GM18502 (cell line): ENCODE results near the gene CAV1.

Source experiments
- ATAC-seq: cut with Tn5 transposase; IDR thresholded peaks from one replicate; pipeline ENCODE4 v1.9.1; 2021; ENCODE audit warnings: mild to moderate bottlenecking; ENCODE audit not compliant: unreplicated experiment, poor library complexity

Gene CAV1

DNA sequence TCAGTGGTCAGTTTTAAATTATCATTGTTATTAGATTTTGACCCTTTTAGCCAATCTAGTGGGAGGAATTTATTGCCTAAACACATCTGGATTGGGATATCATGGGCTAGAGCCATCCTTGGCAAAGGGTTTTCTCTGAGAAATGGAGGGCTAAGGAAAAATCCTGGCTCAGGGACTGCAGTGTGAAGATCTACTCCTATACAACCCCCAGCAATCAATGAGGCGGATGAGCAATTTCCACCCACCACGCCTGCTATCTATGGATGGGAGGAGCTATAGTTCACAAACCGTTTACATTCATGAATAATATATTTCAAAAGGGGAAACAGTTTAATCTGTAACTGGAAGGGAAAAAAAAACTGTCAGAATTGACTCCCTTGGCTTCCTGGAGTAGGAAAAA is 2.7 kb downstream of the CAV1 start:
- ATAC-seq: no peak

- no peak for ATAC-seq
Observed at GRCh38 chr7:116528008-116528789, 3.4 kb downstream of the CAV1 start.

- no peak for ATAC-seq
Observed at GRCh38 chr7:116529250-116529649, 4.4 kb downstream of the CAV1 start.

GRCh38 chr7:116530107-116530820 is 5.4 kb downstream of the CAV1 start:
- no peak for ATAC-seq

- ATAC-seq: no peak
Observed at GRCh38 chr7:116532102-116532688, 7.4 kb downstream of the CAV1 start.

GRCh38 chr7:116534790-116535189 is 10.0 kb downstream of the CAV1 start:
- ATAC-seq: no peak

DNA sequence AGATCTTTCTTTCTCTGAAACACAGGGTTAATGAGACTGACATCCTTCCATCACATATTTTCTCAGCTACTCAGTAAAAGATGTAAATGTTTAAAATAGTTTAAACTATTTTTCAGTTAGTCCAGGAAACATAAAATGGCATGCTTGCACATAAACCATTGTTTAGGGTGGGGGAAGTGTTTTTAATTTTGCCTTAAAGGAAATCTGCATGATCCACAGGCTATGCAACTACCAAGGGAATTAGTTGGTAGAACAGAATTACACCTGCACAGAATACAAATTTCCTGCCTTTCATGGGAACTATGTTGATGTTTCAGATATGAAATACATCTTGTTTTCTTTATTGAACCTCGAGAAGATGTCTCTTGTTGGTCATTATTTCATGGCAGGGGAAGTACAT is 10.6 kb downstream of the CAV1 start:
- no peak for ATAC-seq

DNA sequence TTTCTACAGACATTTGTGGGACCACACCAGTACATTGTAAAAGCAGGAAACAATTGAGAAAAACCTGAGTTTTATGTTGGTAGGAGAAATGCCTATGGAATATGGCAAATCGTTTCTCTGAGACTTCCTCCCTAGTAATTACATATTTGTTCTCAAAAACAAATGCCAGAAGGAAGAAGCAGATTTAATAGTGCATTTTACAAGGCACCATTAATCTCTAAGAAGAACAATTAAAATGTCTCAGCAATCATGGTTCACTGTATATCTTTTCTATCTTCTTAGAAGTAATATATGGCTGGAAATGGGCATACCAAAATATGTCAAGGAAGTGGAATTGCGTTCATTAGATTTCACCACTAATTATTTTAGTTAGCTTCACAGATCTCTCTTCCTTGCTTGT is 13.3 kb downstream of the CAV1 start:
- no peak for ATAC-seq

- ATAC-seq: no peak
Observed at GRCh38 chr7:116539879-116540278, 15.0 kb downstream of the CAV1 start.

- no peak for ATAC-seq
Observed at GRCh38 chr7:116540743-116541142, 15.9 kb downstream of the CAV1 start.

GRCh38 chr7:116541951-116542350 is 17.1 kb downstream of the CAV1 start:
- ATAC-seq: no peak

DNA sequence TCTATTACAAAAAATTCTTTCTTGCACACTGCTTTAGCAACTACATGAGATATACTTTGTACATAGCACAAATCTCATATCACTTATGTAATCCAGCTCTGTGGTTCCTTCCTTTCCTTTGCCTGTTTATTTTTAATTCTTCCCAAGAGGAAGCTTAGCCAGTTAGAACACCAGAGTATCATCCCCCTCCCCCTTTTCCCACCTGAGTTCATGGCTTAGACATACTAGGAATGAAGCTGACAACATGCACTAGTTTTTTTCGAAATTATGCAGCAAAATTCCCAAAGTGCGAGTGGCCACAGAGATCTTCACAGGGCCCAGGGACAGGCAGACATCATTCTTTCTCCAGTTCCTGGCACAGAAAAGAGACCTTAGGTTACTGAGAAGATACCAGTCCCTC is 17.8 kb downstream of the CAV1 start:
- no peak for ATAC-seq

- ATAC-seq: no peak
Observed at GRCh38 chr7:116543664-116544063, 18.8 kb downstream of the CAV1 start.

- ATAC-seq: no peak
Observed at GRCh38 chr7:116544487-116544886, 19.7 kb downstream of the CAV1 start.

DNA sequence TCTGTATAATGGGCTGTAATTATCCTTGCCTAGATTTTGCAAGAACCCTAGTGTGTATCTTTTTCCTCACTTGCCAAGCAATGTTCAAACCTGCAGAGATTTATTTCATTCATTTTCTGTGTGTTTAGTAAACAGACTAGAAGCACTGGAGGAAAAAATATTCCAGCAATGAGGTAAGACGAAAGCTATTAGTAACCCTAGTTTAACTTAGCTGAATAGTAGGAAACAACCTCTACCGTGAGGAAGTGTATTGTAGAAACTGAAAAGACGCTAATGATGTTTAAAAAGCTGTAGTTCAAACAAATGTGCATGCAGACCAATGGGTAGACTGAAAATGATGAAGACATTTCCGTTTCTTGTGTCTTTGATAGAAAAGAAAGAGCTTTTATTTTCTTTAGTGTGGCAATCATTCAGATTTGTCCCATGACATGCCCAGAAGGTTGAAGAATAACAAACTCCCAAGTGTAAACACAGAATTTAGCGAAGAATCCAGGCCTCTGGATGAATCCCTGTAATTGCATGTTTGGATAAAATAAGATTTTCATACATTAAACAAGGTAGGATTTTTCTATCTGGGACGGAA is 20.7 kb downstream of the CAV1 start:
- no peak for ATAC-seq

DNA sequence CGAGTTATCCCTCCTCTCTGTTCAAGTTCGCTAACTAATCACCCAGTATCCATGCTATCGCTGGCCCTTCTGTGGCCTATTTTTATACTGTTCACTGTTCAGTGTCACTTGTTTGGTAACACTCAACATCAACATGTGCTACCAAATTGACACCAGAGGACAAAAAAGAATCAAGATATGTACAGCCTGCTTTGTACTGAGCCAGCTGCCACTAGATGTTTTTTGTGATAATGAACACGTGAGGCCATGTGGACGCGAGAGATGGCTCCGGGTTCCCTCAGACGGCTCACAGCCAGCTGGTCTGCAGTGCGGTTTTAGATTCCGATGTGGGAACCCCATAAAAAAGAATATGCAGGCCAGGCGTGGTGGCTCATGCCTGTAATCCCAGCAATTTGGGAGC is 21.2 kb downstream of the CAV1 start:
- ATAC-seq: no peak

DNA sequence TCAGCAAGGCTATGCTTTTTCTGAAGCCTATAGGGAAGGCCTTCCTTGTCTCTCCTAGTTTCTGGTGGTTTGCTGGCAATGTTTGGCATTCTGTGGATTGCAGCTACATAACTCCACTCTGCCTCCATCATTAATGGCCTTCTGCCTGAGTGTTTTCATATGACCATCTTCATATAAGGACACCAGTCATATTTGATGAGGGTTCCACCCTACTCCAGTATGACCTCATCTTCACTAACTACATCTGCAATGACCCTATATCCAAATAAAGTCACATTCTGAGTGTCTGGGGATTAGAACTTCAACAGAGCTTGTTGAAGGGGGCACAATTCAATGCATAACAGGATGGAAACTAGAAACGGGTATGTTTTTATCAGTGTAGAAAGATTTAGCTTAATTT is 22.1 kb downstream of the CAV1 start:
- no peak for ATAC-seq

- ATAC-seq: no peak
Observed at GRCh38 chr7:116547347-116547746, 22.5 kb downstream of the CAV1 start.

GRCh38 chr7:116548506-116548905 is 23.7 kb downstream of the CAV1 start:
- peak; percentile 96 for ATAC-seq

DNA sequence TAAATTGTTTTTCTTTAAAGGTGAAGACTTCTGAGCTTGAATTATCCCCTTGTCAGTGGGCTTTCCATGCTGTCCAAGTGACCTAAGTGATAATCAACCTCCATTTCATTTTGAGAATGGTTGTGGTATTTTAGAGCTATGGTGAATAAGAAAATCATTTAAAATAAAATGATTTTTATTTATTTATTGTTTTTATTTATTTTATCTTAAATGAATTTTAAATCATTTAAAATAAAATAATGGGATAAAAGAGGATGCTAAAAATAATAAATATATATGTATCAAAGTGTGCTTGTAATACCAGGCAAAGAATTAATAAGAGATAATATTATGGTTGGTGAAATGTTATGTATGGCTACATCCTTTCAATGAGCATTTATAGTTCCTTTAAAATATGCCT is 24.5 kb downstream of the CAV1 start:
- ATAC-seq: no peak

- no peak for ATAC-seq
Observed at GRCh38 chr7:116551692-116552091, 26.9 kb downstream of the CAV1 start.
